GM12892 (cell line): ENCODE results near the gene TBC1D20.
"Not testable (repeated sequence)": the region's sequence is repeated elsewhere in the genome, so short reads cannot be mapped to it uniquely, and the experiment has no call there.

ENCODE experiments used
- DNase-seq: peaks from one replicate; pipeline ENCODE4 v3.0.0; 2011; ENCODE audit not compliant: insufficient read length
- FAIRE-seq: peaks from 2 replicates; lab custom pipeline; 2011; peaks lifted over from hg19 to GRCh38; lab: Jason Lieb, UNC
- POLR2A ChIP-seq: IDR thresholded peaks from 2 replicates; pipeline ENCODE4 v1.6.1; 2011; ENCODE audit warnings: low read depth, low read length, control low read depth
- POLR2AphosphoS5 ChIP-seq: IDR thresholded peaks from 2 replicates; pipeline ENCODE4 v1.6.1; 2011; ENCODE audit warnings: low read depth, low read length, control low read depth
- TAF1 ChIP-seq: IDR thresholded peaks from 2 replicates; pipeline ENCODE4 v1.6.1; 2011; ENCODE audit warnings: low read depth, mild to moderate bottlenecking, control low read depth, low read length, borderline replicate concordance

Gene TBC1D20

DNA sequence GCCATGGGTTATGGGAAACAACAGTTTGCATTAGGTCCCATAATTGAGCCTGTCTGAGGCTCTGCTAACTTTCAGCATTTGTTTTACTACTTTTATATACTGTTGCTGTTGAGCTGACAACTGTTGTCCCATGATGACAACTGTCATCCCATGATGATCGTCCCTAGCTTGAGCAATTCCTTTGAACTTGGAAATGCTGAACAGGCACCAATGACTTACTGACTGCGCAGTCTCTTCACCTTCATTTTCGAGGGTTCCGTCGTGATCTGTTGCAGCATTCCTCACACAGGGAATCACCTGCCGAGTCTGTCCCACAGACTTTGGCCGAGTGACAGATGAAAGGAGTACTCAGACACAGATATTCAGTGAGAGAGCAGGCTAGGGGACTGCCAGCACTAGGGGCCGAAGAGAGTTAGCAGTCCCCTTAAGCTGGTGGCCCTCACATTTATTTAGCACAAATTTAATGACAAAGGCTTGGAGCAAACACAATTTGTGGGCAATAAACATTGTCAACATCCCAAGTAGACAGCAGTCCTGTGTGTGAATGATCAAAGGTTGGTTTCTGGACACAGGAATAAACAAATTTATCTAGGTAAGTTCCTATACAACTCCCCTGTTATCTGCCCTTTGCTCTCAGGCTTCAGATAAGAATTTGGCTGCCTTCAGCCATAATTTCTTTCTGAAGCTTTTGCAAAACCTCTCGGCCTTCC, 10.0 kb upstream of the TBC1D20 start:
- DNase-seq (no peak), FAIRE-seq (no peak)

DNA sequence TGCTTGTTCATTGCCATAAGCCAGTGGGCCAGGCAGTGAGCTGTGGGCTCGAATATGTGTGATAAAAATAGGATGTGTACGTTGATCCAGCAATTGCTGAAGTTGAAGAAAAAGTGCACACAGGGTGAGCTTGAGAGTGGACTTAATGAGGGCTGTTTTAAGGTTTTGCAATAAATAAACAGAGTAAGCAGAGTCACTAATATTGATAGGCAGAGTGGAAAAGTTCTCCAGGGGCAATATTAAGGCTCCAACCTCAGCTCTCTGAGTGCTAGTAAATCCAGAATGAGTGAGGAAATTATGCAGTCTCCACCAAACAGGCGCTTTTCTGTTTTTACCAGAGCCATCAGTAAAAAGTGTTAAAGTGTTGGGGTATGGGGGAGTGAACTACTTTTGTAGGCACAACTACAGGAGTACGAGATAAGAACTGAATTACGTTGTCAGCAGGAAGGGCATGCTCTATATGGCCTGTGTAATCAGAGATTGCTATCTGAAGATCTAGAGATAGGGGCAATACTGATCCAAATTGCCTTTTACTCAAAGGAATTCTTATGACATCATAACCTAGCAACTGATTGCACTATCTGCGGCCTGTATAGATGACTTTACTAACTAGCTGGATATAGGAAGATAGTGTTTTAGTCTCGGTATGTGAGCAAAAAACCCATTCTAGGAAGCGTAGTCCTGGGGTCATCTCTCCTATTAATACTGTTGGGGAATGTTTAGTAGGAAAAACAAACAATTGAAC, 7.6 kb upstream of the TBC1D20 start:
- DNase-seq (no peak), FAIRE-seq (no peak)
- TF ChIP-seq POLR2AphosphoS5 (no peak), TAF1 (no peak), POLR2A (no peak)

More for the DNA sequence above, 10.0 kb upstream of the TBC1D20 start:
- no peak for TF ChIP-seq POLR2AphosphoS5
- no peak for TF ChIP-seq POLR2A
- TF ChIP-seq TAF1 = no peak

DNA sequence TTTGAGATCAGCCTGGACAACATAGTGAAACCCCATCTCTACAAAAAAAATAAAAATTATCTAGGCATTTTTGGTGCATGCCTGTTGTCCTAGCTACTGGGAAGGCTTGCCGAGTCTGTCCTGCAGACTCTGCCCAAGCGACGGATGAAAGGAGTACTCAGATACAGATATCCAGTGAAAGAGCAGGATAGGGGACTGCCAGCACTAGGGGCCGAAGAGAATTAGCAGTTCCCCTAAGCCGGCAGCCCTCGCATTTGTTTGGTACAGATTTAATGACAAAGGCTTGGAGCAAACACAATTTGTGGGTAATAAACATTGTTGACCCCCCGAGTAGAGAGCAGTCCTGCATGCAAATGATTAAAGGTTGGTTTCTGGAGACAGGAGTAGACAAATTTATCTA, 5.4 kb upstream of the TBC1D20 start:
- TF ChIP-seq POLR2AphosphoS5 = no peak
- no peak for TF ChIP-seq TAF1
- no peak for TF ChIP-seq POLR2A

DNA sequence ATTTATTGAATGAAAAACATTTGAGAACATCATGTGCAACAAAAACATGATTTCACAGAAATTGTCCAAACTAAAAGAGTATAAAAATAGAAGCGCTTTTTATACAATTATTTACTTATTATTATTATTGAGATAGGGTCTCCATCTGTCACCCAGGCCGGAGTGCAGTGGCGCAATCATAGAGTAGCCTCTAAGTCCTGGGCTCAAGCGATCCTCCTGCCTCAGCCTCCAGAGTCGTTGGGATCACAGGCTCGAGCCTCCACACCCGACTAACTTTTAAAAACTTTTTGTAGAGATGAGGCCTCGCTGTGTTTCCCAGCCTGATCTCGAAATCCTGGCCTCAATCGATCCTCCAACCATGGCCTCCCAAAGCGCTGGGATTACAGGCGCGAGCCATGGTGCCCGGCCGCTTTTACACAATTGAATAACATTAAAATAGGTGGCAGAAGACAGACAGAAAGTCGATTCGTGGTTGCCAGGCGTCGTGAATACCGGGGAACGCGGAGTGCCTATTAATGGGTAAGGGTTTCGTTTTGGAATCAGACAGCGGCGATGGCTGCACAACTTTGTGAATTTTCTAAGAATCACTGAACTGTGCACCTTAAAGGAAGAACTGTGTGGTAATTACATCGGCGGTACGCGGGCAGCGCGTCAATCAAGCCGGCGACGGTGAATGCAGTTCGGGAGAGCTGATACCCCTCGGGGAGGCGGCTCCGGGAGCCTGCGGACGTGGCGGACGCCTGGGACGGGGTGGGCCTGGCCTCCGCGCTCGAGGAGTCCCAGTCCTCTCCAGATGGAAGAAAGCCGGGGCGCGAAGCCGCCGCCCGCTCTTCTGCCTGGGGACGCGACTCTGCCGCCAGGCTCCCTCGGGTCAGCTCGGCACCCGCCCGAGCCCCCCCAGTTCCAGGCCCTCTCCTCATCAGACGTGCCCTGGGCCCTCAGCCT, 807 bp downstream of the TBC1D20 start:
- no peak for DNase-seq
- peak; percentile 46 for FAIRE-seq
- TF ChIP-seq POLR2A (no peak), TAF1 (0 out of 2 replicates have a peak, but pooled peaks have one; percentile 3), POLR2AphosphoS5 (no peak)

More for the DNA sequence above, 5.4 kb upstream of the TBC1D20 start:
- DNase-seq (no peak), FAIRE-seq (no peak)

DNA sequence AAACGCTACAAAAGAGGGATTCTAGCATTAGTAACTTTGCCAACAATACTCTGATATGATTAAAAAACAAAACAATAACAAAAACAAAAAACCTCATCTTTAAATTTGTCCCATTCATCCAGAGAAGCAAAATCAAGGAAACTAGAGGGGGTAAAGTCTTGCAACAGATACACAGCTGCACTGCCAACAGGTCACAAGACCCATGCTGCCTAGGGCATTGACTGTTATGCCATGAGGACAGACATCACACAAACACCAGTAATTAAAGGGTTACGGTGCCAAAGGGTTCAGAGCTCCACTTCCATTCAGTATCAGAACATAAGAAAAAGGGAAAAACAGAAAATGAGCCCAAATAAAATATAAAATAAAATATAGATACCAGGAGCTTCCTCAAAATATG, 1.6 kb downstream of the TBC1D20 start:
- TF ChIP-seq POLR2AphosphoS5 (no peak), TAF1 (no peak), POLR2A (no peak)
- FAIRE-seq = no peak
- no peak for DNase-seq

DNA sequence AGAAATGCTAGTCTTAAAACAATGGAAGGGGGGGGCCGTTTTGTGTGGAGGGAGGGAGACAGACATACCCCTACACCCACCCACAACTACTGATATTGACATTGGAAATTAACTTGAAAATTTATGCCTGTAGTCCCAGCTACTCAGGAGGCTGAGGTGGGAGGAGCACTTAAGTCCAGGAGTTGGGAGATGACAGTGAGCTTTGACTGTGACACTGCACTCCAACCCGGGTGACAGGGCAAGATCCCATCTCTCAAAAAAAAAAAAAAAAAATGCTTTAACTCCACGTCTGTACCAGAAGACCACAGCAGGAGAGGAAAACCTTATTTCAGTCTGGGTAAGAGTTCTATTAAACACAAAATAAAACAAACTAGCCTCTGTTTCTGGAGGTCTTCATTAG, 2.2 kb downstream of the TBC1D20 start:
- no peak for DNase-seq

DNA sequence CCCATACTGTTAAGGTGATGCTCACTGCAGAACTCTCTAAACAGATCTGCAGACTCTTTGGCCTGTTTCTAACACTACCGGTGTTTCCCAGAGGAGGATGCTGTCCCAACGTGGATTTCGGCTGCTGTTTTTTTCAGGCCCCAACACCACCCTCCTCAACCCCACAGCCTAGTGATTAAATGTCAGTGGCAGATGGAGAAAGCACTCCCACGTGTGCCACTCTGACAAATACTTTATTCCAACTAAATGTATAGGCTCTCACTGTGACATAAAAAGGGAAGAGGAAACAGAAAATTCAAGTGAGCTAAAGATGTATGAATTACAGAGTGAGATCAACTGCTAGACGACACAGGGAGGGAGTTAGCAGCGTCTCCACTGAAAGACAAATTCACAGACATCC, 3.6 kb downstream of the TBC1D20 start:
- DNase-seq = no peak
- no peak for FAIRE-seq
- no peak for TF ChIP-seq POLR2A

More for the DNA sequence above, 2.2 kb downstream of the TBC1D20 start:
- TF ChIP-seq POLR2A = no peak
- no peak for TF ChIP-seq TAF1
- TF ChIP-seq POLR2AphosphoS5 = no peak
- no peak for FAIRE-seq

DNA sequence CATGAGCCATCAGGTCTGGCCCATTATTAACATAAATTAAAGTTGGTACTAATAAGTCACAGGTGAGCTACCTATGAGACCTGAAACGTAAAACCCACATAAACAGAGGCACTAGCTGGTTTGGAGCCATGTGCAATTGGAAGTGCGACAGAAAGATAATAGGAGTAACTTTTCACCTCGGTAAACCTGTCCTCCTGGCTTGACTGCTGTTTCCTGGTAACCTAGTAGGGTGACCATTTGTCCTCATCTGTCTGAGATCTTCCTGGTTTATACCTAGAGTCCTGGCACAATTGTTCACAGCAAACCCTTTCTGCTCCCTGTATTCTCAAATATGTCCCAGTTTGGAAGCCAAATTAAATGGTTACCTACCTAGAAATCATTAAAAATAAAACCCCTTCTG, 7.4 kb downstream of the TBC1D20 start:
- FAIRE-seq = no peak

DNA sequence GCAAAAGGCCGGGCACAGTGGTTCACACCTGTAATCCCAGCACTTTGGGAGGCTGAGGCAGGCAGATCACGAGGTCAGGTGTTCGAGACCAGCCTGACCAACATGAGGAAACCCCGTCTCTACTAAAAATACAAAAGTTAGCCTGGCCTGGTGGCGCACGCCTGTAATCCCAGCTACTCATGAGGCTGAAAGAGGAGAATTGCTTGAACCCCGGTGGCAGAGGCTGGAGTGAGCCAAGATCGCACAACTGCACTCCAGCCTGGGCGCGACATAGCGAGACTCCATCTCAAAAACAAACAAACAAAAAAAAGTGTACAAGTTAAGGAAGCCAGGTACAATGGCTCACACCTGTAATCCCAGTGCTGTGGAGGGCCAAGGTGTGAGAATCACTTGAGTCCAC, 10.3 kb downstream of the TBC1D20 start:
- not testable (repeated sequence) for FAIRE-seq, DNase-seq

More for the DNA sequence above, 7.4 kb downstream of the TBC1D20 start:
- TF ChIP-seq POLR2A = no peak
- no peak for TF ChIP-seq TAF1
- no peak for TF ChIP-seq POLR2AphosphoS5
- DNase-seq = no peak

DNA sequence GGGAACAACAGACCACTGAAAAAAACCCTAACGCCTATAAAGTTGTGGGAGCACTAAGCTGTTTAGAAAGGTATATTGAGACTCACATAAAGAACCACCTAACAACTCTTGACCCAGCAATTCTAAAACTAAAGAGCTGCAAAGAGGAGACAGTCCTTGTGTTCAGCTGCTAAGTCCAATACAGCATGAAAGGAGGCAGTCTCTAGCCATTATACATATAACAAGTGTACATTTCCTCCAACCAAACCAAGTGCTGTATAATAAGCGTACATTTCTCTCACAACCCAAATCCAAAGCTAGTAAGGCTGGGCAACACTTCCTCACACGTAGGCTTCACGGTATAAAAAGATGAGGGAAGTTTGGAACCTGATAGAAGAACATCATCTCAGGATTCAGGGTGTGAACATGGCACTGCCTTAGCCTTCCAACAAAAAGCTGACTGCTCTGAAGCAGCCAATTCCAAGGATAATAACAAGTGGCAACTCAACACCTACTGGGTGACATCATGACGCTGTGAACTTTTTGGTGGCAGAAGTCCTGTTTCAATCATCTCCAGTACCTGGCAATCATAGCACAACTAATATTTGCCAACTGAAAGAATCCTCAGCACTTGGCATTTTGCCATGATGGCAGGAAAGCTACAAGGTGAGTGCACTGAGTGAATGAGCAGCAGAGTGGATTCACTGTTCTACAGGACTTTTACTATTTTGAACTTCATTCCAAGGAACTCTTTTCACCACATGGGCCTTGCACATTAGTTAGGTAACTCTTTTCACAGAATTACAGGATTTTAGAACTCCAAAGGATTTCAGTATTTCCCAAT, 16.6 kb downstream of the TBC1D20 start:
- FAIRE-seq = no peak
- DNase-seq = no peak
- no peak for TF ChIP-seq TAF1
- TF ChIP-seq POLR2AphosphoS5 = no peak
- TF ChIP-seq POLR2A = no peak

DNA sequence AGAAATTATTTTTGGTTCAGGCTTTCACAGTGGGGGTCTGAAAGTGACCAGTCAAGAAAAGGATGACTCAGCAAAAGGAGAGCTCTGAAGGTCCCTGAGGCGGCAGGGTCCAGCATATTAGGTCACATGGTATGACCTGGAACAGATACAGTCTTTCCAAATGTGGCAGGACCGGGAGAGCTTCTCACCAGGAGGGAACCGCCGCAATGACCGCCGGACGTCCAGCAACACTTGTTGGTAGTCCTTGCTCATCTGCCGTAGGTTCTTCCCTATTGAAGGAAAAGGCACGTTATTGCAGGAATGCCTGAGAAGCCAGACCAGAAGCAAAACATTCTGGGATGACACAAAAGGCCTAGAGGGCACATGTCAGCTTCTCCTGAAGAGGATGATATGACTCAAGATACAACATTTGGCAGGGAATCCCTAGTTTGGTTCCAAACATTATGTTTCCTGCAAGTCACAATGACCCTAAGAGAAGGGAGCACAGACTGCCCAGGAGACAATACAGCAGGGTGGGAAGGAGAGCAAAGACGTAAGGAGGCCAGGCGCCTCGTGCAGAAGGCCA, 17.4 kb downstream of the TBC1D20 start:
- no peak for FAIRE-seq
- TF ChIP-seq POLR2A = no peak
- TF ChIP-seq TAF1 = no peak
- no peak for TF ChIP-seq POLR2AphosphoS5

More for the DNA sequence above, 17.4 kb downstream of the TBC1D20 start:
- no peak for DNase-seq
